ENCODE data around the gene IGSF3. TPM values are rescaled to one million over a fixed set of nuclear protein-coding genes. Genes with fewer than 3 reads are reported as not detected.

The IGSF3 gene
- total RNA-seq, 1 experiment from 2014 or later: 5.8 TPM

DNA sequence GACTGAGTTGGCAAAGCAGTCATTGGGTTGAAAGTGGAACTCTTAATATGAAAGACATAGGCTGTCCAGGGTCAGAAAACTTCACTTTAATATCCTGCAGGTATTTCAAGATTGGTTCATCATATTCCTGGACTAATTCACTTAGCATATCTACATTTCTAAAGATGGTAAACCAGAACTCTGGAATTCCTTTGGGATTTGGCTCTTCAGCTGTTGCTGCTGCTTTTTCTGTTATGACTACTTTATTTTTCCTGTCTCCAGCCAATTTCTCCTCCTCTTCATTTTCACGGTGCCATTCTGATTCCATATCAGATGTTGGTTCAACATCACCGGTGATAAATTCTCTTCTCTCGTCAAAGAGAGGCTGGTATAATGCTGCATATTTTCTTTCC, 134.1 kb downstream of the IGSF3 start:
- DNase-seq (ENCODE audit: low read depth in 1 of 2, low spot score in 2 of 2): no peak
- no peaks in the 10 kb centered on the region for H3K27me3 ChIP-seq (replicated peaks)
- H3K27ac ChIP-seq: no peak overlapping the region
- H3K36me3 ChIP-seq: peaks cover 16% of the 10 kb centered on the region
- peaks cover 11% of the 10 kb centered on the region for H3K4me1 ChIP-seq (replicated peaks)
- no peaks in the 10 kb centered on the region for H3K9me3 ChIP-seq (replicated peaks)
- no peak overlapping the region for H3K4me3 ChIP-seq

DNA sequence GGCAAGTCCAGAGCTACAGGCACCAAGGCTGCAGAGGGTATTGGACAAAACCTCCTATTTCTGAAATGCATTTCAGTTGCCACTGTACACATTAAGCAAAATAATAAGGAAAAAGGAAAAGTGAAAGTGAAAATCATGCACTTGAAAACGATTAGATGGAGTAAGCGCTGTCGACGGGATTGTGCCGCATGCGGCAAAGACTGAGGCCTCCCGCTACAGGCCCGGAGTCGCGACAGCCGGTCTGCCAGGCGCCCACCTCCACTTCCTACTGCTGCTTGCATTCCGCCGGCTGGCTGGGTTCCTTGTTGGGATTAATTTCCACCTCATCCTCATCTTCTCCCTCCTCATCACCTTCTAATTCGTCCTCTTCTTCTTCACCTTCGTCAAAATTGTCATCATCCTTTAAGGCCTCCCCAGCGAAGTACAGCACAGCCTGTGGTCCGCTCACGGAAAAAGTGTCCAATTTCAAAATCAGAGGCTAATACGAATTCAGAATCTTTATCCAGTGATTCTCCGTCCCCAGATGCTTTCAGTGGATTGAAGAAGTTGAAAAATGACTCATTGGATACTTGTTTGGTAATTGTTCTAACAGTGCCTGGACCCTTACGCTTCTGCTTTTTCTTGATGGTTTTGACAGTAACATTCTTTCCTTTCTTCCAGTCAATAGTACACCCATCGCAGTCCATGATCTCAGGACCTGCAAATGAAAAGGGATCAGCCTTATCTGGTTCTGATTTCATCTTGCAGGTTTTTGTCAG, 134.7 kb downstream of the IGSF3 start:
- Histone ChIP-seq H3K27ac (no peak overlapping the region), H3K9me3 (replicated peaks) (no peaks in the 10 kb centered on the region), H3K36me3 (peaks cover 16% of the 10 kb centered on the region), H3K4me1 (replicated peaks) (peaks cover 11% of the 10 kb centered on the region), H3K27me3 (replicated peaks) (no peaks in the 10 kb centered on the region), H3K4me3 (no peak overlapping the region)
- DNase-seq (ENCODE audit: low read depth in 1 of 2, low spot score in 2 of 2): no peak

DNA sequence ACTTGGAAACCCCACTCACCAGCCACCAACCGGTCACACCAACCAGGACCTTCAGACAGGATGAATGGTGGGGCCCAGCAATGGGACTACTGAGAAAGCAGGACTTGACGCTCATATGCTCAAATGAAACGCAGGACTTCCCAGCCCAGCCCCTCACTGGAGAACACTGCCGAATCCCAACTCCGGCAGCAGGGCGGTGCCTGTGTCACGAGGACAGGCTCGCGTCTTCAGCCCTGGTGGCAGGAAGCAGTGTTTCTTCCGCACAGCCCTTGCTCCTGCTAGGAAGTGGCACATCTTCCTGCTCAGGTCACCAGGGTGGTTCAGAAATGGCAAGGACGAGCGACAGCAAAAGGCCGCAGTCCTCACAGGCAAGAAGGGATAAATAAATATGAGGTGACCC, 135.6 kb downstream of the IGSF3 start:
- DNase-seq (ENCODE audit: low read depth in 1 of 2, low spot score in 2 of 2): no peak
- Histone ChIP-seq H3K9me3 (replicated peaks) (no peaks in the 10 kb centered on the region), H3K27ac (no peak overlapping the region), H3K27me3 (replicated peaks) (no peaks in the 10 kb centered on the region), H3K36me3 (peaks cover 16% of the 10 kb centered on the region), H3K4me3 (no peak overlapping the region), H3K4me1 (replicated peaks) (peaks cover 11% of the 10 kb centered on the region)

DNA sequence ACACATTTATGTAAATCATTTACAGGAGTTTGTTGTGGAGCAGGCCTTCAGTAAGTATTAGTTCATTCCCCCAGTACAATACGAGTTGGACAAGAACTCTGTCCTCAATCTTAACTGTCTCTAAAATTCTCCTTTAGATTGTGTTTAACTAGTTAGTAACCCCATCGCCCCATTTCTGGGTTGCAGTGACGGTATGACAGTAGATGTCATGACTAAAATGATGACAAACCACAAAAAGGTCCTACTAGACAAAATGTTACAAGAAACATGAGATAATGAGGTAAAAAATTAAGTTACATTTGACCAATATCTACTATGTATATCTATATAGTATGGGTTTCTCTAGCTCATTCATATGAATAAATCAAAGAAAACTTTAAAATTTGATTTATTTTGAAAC, 137.9 kb downstream of the IGSF3 start:
- Histone ChIP-seq H3K4me1 (replicated peaks) (peaks cover 11% of the 10 kb centered on the region), H3K27ac (no peak overlapping the region), H3K9me3 (replicated peaks) (no peaks in the 10 kb centered on the region), H3K27me3 (replicated peaks) (no peaks in the 10 kb centered on the region), H3K36me3 (peaks cover 13% of the 10 kb centered on the region; the same call in 1 of the 2 replicates), H3K4me3 (no peak overlapping the region)
- DNase-seq (ENCODE audit: low read depth in 1 of 2, low spot score in 2 of 2): no peak

DNA sequence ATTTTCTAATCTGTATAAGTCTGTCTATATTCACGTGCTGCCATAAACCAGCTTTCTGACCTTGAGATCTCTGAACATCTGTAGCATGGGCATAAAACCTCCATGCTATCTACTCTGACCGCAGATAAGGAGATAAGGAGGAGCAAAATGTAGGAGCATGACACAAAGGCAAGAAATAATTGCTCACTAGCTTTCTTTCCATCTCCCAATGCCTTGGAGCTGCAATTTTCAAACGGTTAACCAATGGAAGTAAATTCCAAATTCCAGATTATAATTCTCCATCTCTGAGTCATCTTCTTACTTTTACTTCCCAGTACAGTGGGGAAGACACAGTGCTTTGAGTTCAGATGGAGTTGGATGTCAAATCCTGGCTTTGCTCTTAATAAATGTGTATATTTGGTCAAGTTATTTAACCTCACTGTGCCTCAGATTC, 138.3 kb downstream of the IGSF3 start:
- H3K36me3 ChIP-seq: peaks cover 9% of the 10 kb centered on the region; the same call in 1 of the 2 replicates
- no peaks in the 10 kb centered on the region for H3K9me3 ChIP-seq (replicated peaks)
- no peak overlapping the region for H3K4me3 ChIP-seq
- H3K27ac ChIP-seq: no peak overlapping the region
- peaks cover 11% of the 10 kb centered on the region for H3K4me1 ChIP-seq (replicated peaks)
- peak in 1 of 2 experiments; percentile 40 for DNase-seq (ENCODE audit: low read depth in 1 of 2, low spot score in 2 of 2)
- no peaks in the 10 kb centered on the region for H3K27me3 ChIP-seq (replicated peaks)

DNA sequence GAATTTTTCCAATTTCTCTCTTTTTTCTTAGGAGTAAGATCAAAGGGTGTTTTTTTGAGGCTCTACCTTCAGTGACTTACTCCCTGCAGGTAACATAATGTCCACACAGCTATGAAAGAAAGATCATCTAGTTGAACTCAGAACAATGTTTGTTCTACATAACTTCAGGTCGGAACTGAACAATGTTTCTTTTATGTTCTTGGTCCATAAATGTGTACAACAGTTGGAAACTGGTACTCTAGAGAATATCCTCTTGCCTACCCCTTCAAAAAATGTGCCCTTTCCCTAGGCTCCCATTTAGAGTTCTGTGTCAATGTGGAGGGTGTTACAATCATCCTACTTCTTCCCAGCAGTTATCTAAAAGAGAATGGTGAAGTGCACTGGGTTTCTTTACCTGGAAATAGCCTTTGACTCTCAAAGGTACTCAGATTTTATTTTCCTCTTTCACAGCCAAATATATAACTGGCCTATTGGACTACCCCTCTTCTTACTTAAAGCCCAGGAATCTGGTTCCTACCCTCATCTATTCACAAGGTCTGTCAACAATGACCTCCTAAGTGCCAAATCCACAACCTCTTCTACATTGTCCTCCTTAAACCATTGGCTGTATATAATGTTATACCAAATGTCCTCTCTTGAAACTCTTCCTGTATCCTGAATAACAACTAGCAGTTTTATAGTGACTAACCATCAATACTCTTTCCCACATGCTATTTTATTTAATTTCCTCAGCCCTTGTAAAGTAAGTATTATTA, 139.0 kb downstream of the IGSF3 start:
- Histone ChIP-seq H3K27me3 (replicated peaks) (no peaks in the 10 kb centered on the region), H3K36me3 (peaks cover 2% of the 10 kb centered on the region; the same call in 1 of the 2 replicates), H3K4me3 (no peak overlapping the region), H3K4me1 (replicated peaks) (peaks cover 11% of the 10 kb centered on the region), H3K9me3 (replicated peaks) (no peaks in the 10 kb centered on the region), H3K27ac (no peak overlapping the region)
- DNase-seq (ENCODE audit: low read depth in 1 of 2, low spot score in 2 of 2): no peak

DNA sequence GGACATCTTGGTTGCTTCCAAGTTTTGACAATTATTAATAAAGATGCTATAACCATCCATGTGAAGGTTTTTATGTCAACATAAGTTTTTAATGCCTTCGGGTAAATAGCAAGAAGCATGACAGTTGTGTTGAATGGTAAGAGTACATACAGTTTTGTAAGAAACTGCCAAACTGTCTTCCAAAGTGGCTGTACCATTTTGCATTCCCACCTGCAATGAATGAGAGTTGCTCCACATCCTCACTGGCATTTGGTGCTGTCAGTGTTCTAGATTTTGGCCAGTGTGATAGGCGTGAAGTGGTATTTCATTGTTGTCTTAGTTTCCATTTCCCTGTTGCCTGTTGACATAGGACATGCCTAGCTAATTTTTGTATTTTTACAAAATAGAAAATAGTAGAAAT, 142.1 kb downstream of the IGSF3 start:
- H3K27ac ChIP-seq: no peak overlapping the region
- DNase-seq (ENCODE audit: low read depth in 1 of 2, low spot score in 2 of 2): no peak
- no peaks in the 10 kb centered on the region for H3K36me3 ChIP-seq
- H3K4me3 ChIP-seq: no peak overlapping the region
- no peaks in the 10 kb centered on the region for H3K27me3 ChIP-seq (replicated peaks)
- H3K9me3 ChIP-seq (replicated peaks): no peaks in the 10 kb centered on the region
- H3K4me1 ChIP-seq (replicated peaks): peaks cover 28% of the 10 kb centered on the region

Other genes with a start within 250 kb of the IGSF3 start
- 3.3 and 23.2 TPM in 2 replicates for gene CD58, start 96.7 kb downstream of the IGSF3 start, total RNA-seq (2014; rRNA removed; shearing (Covaris generic))
- gene CD2, start 86.7 kb upstream of the IGSF3 start, total RNA-seq (2014; rRNA removed; shearing (Covaris generic)): not detected in 2 replicates
- gene PTGFRN, start 242.2 kb upstream of the IGSF3 start, total RNA-seq (2014; rRNA removed; shearing (Covaris generic)): 15.6 and 25.2 TPM in 2 replicates